HG02588 (cell line): ENCODE data around the gene MFSD6.
"Not testable (repeated sequence)": the region's sequence is repeated elsewhere in the genome, so short reads cannot be mapped to it uniquely, and the experiment has no call there.

Experiments
- ATAC-seq: cut with Tn5 transposase; IDR thresholded peaks from one replicate; pipeline ENCODE4 v1.9.1; 2021; ENCODE audit warnings: mild to moderate bottlenecking, moderate library complexity; ENCODE audit not compliant: unreplicated experiment

MFSD6 gene

DNA sequence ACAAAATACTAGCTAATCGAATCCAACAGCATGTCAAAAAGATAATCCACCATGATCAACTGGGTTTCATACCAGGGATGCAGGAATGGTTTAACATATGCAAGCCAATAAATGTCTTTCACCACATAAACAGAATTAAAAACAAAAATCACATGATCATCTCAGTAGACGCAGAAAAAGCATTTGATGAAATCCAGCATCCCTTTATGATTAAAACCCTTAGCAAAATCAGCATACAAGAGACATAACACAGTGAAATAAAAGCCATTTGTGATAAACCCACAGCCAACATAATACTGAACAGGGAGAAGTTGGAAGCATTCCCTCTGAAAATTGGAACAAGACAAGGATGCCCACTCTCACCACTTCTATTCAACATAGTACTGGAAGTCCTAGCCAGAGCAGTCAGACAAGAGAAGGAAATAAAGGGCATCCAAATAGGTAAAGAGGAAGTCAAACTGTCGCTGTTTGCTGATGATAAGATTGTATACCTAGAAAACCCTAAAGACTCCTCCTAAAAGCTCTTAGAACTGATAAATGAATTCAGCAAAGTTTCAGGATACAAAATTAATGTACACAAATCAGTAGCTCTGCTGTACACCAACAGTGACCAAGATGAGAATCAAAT is 86.6 kb downstream of the MFSD6 start:
- ATAC-seq = not testable (repeated sequence)

DNA sequence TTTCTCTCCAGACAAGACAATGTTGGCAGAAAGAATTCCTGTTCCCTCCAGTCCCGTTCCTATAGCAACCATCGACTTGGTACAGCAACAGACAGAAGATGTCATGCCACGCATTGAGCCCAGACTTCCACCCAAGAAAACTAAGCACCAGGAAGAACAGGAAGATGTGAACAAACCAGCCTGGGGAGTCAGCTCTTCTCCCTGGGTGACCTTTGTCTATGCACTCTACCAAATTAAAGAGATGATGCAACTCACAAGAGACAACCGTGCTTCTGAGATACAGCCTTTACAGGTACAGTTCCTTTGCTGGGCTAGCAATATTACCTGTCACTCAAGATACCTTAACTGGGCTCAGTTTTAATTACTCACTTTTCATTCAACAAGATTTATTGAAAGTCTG is 89.3 kb downstream of the MFSD6 start:
- ATAC-seq = no peak

DNA sequence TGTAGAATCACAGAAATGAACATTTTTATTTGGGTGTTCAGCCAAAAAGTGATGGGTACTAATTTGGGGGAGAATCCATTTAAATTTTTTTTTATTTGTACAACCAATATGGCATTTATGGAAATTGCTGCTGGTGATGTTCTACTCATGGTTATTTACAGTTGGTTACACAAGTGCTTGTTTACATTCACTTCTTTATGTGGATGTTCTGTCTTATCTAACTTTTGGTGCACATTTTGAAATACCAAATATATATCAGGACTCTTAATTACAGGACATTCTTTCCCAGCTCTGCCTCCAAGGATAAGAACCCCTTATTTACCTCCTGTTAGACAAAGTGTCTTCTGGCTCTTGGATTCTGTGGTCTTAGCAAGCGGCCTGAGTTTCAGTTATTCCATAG is 91.1 kb downstream of the MFSD6 start:
- ATAC-seq = no peak

DNA sequence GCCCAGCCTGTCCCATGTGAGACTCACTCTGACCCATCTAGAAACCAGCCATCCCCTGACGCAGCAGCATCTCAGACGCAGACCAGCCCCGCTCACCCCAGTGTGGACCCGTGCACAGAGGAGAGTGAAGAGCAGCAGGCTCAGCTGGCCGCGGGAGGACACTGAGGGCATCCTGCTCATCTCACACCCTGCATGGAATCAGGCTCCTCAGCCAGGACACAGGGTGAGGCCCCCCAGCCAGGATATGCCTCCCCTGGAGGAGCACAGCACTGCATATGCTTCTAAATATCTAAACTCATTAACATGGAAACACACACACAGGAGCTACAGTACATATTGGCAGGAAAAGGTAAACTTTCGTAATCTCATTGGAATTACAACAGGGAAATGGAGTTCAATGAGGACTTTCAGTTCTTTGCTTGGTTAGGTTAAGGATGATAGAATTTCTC is 91.9 kb downstream of the MFSD6 start:
- no peak for ATAC-seq

DNA sequence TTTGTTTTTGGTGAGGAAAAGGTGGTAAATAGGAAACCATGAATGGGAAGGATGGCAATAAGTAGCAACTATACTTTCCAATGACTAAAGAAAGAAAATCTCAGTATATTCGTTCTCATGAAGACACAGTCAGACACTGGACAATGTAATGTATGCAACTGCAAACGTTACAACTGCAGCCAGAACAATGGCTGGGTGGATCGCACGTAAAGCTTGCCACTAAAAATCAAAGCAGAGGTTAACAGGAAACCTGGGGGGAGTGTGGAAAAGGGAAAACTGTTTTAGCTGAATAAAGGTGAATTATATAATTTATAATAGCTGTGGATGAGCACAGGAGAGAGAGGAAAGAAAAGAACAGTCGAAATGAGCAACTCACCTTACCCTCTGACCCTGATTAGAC is 93.1 kb downstream of the MFSD6 start:
- ATAC-seq = no peak

DNA sequence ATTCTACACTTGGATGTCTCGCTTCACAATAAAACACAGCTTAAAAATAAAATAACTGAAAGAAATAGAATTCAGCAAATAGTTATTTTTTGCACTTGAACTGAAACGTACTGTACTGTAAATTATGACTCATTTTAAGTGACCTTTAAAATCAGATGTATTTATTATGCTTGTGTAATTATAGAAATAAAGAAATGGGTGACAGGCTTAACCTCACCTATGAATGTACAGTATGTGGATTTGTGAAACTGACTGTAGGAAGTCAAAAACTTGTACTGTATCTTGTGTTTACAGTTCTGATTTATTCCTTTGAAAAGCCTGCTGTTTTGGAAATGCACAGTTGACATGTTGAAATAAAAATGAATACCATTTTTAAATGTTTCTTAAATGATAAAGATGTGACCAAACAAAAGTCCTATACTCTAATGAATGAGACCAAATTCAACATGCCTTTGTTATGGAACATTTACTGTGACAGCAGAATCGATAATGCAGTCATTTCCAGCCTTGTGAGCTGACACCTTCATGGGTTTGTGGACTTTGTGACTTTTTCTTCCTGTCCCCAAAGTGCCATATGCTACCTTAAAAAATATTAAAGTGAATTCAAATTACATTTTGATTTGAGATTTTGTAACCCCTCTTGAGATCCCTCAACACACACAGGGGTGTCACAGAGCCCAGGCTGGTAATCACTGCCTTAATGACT is 93.7 kb downstream of the MFSD6 start:
- no peak for ATAC-seq

DNA sequence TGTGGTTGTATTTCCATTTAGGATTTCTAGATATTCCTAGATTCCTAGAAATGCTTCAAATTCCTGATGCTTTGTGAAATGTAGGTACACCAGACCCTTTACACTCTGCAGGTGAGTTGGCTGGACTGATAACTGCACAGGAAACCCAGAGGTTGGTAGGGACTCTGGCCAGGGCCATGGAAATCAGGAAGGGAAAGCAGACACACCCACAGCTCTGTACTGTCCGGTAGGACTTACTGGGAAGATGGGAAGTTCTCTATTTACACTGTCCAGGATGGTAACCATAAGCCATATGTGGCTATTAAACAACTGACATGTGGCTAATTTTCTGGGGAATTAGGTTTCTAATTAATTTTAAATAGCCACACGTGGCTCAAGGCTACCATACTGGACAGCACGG is 94.9 kb downstream of the MFSD6 start:
- ATAC-seq = no peak

DNA sequence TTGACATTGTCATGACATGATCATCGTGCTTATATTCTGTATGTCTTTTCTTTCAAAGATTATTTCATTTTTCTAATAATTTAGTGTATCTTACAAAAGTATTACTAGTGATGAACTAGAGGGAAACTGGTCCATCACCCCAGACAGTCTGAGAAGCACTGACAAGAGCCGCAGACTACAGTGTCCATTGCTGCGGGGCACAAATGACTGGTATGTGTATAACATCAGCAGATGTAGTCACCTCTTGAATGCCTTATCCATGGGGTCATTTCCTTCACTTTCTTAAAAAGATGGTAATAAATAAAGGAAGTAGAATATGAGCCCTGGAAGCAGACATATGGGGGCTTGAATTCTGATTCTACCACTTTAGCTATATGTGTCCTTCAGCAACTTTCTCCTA is 96.8 kb downstream of the MFSD6 start:
- no peak for ATAC-seq

DNA sequence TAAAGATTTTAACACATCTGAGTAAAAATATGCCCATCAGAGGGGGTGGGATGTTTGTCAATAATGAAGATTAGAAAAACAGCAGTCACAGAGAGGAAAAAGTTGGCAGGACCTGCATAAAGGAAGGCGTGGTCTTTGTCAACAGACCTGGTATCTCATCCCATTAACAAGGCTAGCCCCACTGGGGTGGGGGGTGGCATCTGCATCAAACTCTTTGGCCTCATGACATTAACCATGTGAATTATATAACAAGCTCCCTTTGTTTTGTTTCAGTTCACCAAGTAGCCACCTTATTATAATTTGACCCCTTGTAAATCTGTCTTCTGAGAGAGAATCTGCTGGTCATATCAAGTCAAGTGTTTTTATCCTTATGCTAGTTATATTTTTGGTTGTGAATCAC is 97.5 kb downstream of the MFSD6 start:
- no peak for ATAC-seq

DNA sequence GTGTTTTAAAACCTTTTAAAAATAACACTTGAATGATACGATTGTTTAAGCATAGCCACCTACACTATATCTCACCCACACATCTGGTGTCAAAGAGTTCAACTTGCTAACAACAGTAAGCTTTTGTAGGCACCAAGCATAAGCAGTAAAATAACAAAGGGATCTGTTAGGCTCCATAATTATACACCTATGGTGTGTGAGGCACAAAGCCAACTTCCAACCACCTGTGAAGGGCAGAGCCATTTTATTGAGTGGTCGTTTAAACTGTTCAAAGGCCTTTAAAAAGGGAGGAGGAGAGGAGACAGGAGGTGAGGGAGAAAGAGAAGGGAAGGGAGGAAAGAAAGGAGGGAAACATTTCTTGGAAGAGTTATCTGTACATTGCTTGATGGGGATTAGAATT is 98.5 kb downstream of the MFSD6 start:
- ATAC-seq = no peak

DNA sequence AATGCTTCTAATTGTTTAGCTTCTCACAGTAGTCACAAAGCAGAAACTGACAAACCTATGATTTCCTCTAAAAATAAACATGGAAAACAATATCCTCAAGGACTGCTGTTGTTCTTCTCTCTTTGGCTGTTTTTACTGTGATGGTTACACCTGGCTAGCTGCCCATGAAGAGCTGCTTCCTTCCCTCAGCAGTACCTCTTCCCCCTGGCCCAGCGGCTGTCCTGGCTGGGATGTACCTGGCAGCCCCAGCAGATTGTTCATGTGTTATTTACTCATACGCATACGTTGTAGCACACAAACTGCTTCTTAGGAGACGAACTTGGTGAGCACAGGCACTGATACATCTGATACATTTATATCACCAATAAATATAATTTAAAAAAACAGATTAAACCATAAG is 99.0 kb downstream of the MFSD6 start:
- no peak for ATAC-seq

DNA sequence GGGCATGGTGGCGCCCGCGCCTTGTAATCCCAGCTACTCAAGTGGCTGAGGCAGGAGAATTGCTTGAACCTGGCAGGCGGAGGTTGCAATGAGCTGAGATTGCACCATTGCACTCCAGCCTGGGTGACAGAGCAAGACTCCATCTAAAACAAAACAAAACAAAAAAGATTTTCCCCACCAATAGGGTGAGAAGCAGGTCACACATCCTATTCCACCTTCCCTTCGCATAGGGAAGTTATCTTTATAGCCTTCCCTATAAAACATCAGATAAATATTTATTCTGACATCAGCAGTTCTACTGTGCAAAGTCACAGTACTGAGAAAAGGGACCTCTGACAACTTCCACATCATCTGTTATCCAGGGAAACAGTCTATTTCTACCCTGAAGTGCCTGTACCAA is 101.7 kb downstream of the MFSD6 start:
- not testable (repeated sequence) for ATAC-seq

DNA sequence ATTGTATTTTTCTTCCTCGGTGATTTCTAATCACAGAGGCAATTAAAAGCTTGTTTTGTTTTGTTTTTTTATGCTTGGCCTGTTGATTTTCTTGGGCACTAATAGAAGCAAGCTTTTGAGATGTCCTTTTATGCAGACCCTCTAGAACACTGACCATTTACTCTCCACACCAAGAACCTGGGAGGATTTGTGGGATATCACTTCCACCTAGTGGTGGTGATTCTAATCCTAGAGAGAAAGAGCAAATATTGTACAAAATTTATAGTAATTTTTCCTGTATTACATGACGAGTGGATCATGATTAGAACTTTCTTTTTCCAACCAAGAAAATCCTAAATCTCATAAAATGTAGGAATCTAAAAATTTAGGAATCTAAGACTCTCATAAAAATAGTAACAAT is 102.9 kb downstream of the MFSD6 start:
- no peak for ATAC-seq

DNA sequence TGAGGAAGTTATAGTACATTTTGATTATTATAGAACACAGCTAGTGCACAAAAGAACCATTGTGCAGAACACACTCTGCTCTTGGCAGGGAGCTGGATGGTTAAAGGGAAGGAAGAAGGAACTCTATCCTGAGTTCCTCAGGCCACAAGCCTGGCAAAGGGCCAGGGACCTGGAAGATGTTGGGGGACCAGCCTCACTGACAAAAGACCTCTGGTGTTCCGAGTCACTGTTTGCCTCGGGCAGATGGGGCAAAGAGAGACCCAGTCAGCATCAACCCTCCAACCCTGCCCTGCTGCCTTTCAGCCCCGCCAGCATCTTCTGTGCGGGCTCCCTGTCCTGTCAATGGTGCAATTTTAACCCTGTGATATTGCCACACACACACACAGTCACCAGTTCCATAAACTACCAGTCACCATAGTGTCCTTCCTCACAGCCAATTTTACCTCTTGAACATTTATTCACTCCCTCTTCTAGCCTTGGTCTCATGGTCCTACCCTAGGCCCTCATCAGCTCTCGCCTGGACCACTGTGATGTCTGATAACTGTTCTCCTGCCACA is 104.5 kb downstream of the MFSD6 start:
- ATAC-seq = no peak

DNA sequence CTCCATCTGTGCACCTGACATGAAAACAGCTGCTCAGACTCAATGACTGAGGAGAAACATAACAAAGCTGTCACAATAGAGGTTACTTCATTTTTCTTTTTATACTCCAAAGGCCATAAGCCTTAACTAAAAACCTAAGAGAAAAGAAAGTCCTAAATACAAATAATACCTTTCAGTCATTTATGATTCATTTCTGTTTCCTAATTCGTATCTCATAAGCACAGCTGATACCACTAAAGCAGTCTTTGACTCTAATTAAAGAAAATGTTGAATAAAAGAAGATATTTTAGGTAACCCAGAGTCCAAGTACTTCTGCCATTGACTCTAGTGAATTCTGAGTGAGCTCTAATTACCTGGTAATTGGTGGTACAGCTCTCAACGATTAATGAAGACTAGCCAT is 105.7 kb downstream of the MFSD6 start:
- ATAC-seq = no peak

DNA sequence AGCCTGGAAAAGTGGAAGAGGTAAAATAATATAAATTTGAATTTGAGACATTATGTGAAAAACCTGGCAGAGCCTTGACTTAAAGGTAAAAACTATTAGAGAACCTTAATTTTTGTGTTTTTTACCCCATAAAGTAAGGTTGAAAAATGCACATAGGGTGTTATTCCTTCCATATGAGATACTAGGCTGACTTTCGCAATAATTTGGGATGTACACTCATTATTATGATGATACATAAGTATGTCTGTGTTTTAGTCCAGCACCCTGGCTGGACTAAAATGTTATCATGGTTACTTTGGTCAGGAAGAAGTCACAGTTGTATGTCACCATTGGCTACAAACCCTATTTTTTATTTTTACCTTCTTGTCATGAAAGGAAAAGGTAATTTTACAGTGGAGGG is 106.5 kb downstream of the MFSD6 start:
- no peak for ATAC-seq

DNA sequence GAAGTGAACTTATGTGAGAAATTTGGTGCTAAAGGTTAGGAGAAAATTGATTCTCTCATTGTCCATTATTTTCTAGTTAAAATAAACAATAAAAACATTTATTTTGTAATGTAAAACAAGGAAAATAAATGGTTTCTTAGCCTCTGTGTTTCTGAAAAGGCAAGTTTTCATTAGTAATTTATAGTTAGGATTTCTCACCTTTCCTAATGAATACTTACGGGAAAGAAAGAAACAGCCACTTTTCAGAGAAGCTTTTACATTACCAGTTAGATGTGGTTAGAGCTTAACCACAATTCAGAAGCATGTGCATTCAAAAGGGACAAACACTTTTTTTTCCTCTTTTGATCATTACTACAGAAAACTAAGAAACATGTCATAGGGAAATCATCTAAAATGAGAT is 107.5 kb downstream of the MFSD6 start:
- ATAC-seq = no peak

DNA sequence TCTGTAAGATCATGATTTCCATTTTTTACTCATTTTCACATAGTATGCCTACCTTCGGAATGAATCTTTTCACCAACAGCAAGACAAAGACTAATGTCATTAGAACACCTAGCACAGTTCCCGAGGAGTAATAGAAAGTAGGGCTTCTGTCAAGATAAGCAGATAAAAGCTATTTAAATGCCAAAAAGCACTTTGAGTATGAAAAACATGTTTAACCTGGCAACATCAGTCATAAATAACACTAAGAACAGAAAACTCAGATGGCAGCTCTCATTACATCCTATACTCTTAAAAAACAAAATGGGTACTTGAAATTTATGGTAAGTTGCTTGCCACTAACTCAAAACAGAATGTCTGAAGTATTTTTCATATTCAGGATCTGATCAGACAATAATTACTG is 109.3 kb downstream of the MFSD6 start:
- no peak for ATAC-seq

DNA sequence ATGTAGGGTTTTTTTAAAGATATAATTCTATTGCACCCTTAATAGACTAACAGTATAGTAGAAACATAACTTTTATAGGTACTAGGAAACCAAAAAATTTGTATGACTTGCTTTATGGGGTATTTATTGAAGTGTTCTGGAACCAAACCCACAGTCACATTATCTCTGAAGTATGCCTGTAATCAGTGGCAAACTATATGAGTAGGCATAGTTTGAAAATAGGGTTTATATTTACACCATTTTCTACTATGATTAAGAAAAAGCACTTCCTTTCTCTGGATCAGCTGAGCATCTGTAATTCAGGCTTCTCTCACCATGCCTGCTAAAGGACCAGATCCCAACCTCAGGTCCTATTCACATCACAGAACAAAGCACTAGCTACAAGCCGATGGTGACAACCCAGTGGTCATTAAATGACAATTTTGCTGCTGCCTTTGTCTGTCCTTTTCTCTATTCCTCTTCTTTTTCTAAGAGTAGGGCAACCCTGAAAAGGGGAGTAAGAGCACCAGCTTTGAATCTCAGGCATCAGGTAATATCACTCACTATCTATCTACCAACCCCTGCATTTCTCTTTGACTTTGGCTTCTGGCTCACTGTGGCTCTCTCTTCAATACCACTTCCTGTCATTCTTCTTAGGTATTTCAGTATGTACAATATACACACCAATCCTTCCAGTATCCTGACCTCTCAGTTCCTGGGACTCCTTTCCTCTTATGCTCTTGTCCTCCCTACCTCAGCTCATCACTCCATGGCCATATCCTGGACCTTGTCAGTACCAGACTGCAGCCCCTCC is 112.0 kb downstream of the MFSD6 start:
- no peak for ATAC-seq

DNA sequence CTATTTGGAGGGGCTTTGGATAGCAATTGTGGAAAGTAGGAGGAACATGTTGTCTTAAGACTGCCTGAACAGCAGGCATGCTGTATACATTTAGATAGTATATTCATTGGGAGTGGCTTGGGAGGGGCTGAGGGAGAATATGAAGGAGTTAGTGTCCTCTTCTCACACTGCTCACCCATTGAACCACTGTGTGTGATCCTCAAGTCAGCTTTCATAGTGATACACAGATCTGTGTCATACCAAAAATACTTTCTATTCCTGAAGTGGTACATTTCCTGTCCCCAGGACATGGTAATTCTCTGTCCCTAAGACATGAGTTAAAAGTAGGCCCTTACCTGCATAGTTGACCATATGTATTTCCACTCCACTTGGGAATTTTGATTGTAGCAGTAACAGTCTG is 116.8 kb downstream of the MFSD6 start:
- no peak for ATAC-seq

DNA sequence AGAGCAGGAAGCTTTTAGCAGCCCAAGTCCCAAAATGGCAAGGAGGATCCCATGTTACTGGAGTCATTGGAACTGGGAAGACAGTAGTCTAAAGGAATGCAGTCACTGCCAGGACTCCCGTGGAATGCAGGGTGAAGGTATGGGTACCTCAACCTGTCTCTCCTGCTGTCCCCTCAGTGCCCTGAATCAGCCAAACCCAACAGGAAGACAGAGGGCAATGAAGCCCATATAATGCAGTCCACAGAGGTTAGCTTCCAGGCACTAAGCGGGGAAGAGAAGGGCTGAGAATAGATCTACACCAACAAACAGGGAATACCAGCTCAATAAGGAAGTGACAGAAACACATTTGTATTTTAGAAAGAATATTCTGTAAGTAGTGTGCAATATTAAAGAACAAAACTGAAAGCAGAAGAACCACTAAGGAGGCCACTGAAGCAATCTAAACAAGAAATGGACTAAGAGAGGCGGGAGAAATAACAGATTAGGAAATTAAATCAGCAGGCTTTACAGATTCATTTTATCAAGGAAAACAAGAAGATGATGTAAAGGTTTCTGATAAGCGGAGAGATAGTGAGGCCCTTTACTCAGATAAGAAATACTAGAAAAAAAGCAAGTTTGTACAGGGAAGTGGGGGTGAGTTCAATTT is 118.1 kb downstream of the MFSD6 start:
- no peak for ATAC-seq
